MM.1S (cell line): ENCODE measurements around the gene CD8A.

Source experiments
- EZH2 ChIP-seq: fragments of 300-600 bp; sonication (generic); optimal IDR thresholded peaks from 2 replicates; pipeline ENCODE3; 2017; ENCODE audit warnings: low read depth, mild to moderate bottlenecking, antibody characterized with exemption, low read length, mixed read lengths
- EZH2phosphoT487 ChIP-seq: fragments of 300-600 bp; sonication (generic); IDR thresholded peaks from 2 replicates; pipeline ENCODE4 v1.6.1; 2018; ENCODE audit warnings: antibody characterized with exemption, low read length
- TF ChIP-seq, protein P1 (sequence below): fragments of 300-600 bp; sonication (generic); IDR thresholded peaks from 2 replicates; pipeline ENCODE4 v1.5.1; 2016; ENCODE audit warnings: antibody characterized with exemption, low read length, mixed read lengths

DNA sequence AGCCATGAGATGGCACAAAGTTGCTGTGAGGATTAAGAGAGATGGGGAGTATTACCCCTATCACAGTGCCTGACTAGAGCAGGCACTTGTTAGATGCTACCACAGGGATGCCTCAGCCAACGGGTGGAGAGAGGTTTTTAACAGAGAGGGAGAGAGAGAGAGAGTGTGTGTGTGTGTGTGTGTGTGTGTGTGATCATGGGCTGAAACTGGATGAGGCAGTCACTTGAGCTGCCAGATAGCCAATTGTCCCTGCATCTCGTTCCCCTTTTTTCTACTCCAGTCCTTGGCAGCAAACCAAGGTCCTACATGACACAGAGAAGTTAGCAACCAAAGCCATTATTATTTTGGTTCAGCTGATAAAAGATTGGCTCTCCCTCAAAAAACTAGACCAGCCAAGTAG is 3.0 kb downstream of the CD8A start:
- TF ChIP-seq, protein P1, sequence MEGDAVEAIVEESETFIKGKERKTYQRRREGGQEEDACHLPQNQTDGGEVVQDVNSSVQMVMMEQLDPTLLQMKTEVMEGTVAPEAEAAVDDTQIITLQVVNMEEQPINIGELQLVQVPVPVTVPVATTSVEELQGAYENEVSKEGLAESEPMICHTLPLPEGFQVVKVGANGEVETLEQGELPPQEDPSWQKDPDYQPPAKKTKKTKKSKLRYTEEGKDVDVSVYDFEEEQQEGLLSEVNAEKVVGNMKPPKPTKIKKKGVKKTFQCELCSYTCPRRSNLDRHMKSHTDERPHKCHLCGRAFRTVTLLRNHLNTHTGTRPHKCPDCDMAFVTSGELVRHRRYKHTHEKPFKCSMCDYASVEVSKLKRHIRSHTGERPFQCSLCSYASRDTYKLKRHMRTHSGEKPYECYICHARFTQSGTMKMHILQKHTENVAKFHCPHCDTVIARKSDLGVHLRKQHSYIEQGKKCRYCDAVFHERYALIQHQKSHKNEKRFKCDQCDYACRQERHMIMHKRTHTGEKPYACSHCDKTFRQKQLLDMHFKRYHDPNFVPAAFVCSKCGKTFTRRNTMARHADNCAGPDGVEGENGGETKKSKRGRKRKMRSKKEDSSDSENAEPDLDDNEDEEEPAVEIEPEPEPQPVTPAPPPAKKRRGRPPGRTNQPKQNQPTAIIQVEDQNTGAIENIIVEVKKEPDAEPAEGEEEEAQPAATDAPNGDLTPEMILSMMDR, result no peak
- TF ChIP-seq EZH2 (no peak), EZH2phosphoT487 (no peak)
